ENCODE results near the gene CDCA7L. TPM values are rescaled to one million over a fixed set of nuclear protein-coding genes. Genes with fewer than 3 reads are reported as not detected.

CDCA7L gene
- total and polyA plus RNA-seq, 2 of the 13 experiments (the other 11 are each of a cell fraction or from before 2014, with no cell fraction given), result 2.7 to 4.2 TPM

- Histone ChIP-seq H3K4me1 (ENCODE audit: insufficient read depth, low read length) (no peaks in the 10 kb centered on the region), H2AFZ (ENCODE audit: low read length) (no peak overlapping the region), H3K9me3 (ENCODE audit: low read length) (no peaks in the 10 kb centered on the region), H3K27me3 (ENCODE audit: control insufficient read depth in 1 of 2, insufficient read depth in 2 of 2, low read length in 2 of 2) (peaks cover 0 to 3% of the 10 kb centered on the region in 2 experiments; a peak in 2 of 5 replicates), H3K9ac (ENCODE audit: insufficient read depth, low read depth, low read length) (no peak overlapping the region), H3K79me2 (ENCODE audit: insufficient read depth, low read length) (no peaks in the 10 kb centered on the region), H3K4me2 (ENCODE audit: low read depth, low read length) (no peak overlapping the region), H3K27ac (ENCODE audit: extremely low read length, insufficient read depth, low read length) (no peak overlapping the region), H3K36me3 (replicated peaks in 1 of 2; ENCODE audit: control insufficient read depth in 1 of 2, insufficient read depth in 2 of 2, low read length in 2 of 2) (no peaks in the 10 kb centered on the region), H4K20me1 (ENCODE audit: insufficient read depth, low read length) (no peaks in the 10 kb centered on the region), H3K4me3 (replicated peaks in 1 of 3; ENCODE audit: insufficient read depth in 1 of 3, low read depth in 2 of 3, low read length in 3 of 3) (no peak overlapping the region)
- intact Hi-C loops (cut with micrococcal nuclease; ENCODE audit: unreplicated experiment) (no loop called here), in situ Hi-C loops (cut with HindIII; ENCODE audit: extremely low pct_ligation_motif_present, low pct_unique_long_range_greater_than_20kb) (no loop called here)
- no peak for ATAC-seq
- BruUV-seq (replicated peaks), result no TSS peak
- no peak for TF ChIP-seq NFKB2 (CRISPR knock-in tag; IDR thresholded peaks at IDR 0.05; ENCODE audit: borderline replicate concordance)
- TF ChIP-seq MAFK (conservative IDR thresholded peaks at IDR 0.05 in 1 of 2, IDR thresholded peaks at IDR 0.05 in 1 of 2; ENCODE audit: low read length in 2 of 2), result peak in 1 of 2 experiments; percentile 6; a peak in 1 of 4 replicates
- ChIA-PET CTCF (ENCODE audit: low intra/inter-chr PET ratio, low total read pairs) (no interaction called here), POLR2A (no interaction called here)
- FAIRE-seq, result no peak
- DNase-seq (ENCODE audit: low spot score), result no peak
- WGBS (ENCODE audit: low lambda C conversion rate), result 45% methylated on average over 2 of the region's 2 CpGs
Observed at GRCh38 chr7:21948364-21948763, 2.7 kb upstream of the CDCA7L start.

GRCh38 chr7:21947946-21948345 lies 2.2 kb upstream of the CDCA7L start:
- Histone ChIP-seq H3K9ac (ENCODE audit: insufficient read depth, low read depth, low read length) (no peak overlapping the region), H3K36me3 (replicated peaks in 1 of 2; ENCODE audit: control insufficient read depth in 1 of 2, insufficient read depth in 2 of 2, low read length in 2 of 2) (no peaks in the 10 kb centered on the region), H3K9me3 (ENCODE audit: low read length) (no peaks in the 10 kb centered on the region), H3K4me1 (ENCODE audit: insufficient read depth, low read length) (no peaks in the 10 kb centered on the region), H3K27me3 (ENCODE audit: control insufficient read depth in 1 of 2, insufficient read depth in 2 of 2, low read length in 2 of 2) (peaks cover 0 to 6% of the 10 kb centered on the region in 2 experiments; a peak in 2 of 5 replicates), H2AFZ (ENCODE audit: low read length) (no peak overlapping the region), H3K4me2 (ENCODE audit: low read depth, low read length) (no peak overlapping the region), H3K79me2 (ENCODE audit: insufficient read depth, low read length) (no peaks in the 10 kb centered on the region), H4K20me1 (ENCODE audit: insufficient read depth, low read length) (no peaks in the 10 kb centered on the region), H3K27ac (ENCODE audit: extremely low read length, insufficient read depth, low read length) (no peak overlapping the region), H3K4me3 (replicated peaks in 1 of 3; ENCODE audit: insufficient read depth in 1 of 3, low read depth in 2 of 3, low read length in 3 of 3) (no peak overlapping the region)
- POLR2A ChIA-PET, result no interaction called here
- FAIRE-seq (no peak), DNase-seq (ENCODE audit: low spot score) (no peak), ATAC-seq (no peak)
- intact Hi-C loops (cut with micrococcal nuclease; ENCODE audit: unreplicated experiment) (no loop called here), in situ Hi-C loops (cut with HindIII; ENCODE audit: extremely low pct_ligation_motif_present, low pct_unique_long_range_greater_than_20kb) (no loop called here)
- no TSS peak for BruUV-seq (replicated peaks)
- WGBS (ENCODE audit: low lambda C conversion rate), result 0% methylated on average over 2 of the region's 2 CpGs
- CTCF ChIA-PET (ENCODE audit: low intra/inter-chr PET ratio, low total read pairs), result no interaction called here
- TF ChIP-seq NCOA5 (CRISPR knock-in tag; IDR thresholded peaks at IDR 0.05) (no peak), ZNF512 (CRISPR knock-in tag; IDR thresholded peaks at IDR 0.05) (no peak), ATF7-NPFF (CRISPR knock-in tag; IDR thresholded peaks at IDR 0.05; ENCODE audit: low read depth) (no peak), ZSCAN29 (CRISPR knock-in tag; conservative IDR thresholded peaks at IDR 0.05) (no peak), HNRNPK (IDR thresholded peaks at IDR 0.05; ENCODE audit: low read depth, low read length, poor library complexity, severe bottlenecking) (no peak), HINFP (CRISPR knock-in tag; IDR thresholded peaks at IDR 0.05; ENCODE audit: low read depth) (no peak), ZNF3 (CRISPR knock-in tag; IDR thresholded peaks at IDR 0.05) (no peak), EED (CRISPR knock-in tag; IDR thresholded peaks at IDR 0.05) (no peak), MED1 (CRISPR knock-in tag; IDR thresholded peaks at IDR 0.05) (no peak), ZFP37 (CRISPR knock-in tag; IDR thresholded peaks at IDR 0.05; ENCODE audit: borderline replicate concordance) (no peak), MBNL3 (CRISPR knock-in tag; conservative IDR thresholded peaks at IDR 0.05) (no peak), CBX2 (IDR thresholded peaks at IDR 0.05; ENCODE audit: low read depth, low read length) (no peak), CBX2 (CRISPR knock-in tag; IDR thresholded peaks at IDR 0.05; ENCODE audit: low read depth) (no peak), NPAS2 (CRISPR knock-in tag; IDR thresholded peaks at IDR 0.05; ENCODE audit: borderline replicate concordance) (no peak), MYC (CRISPR knock-in tag; IDR thresholded peaks at IDR 0.05; ENCODE audit: borderline replicate concordance) (no peak), CEBPG (CRISPR knock-in tag; IDR thresholded peaks at IDR 0.05) (no peak), ZNF678 (CRISPR knock-in tag; IDR thresholded peaks at IDR 0.05) (no peak)
